Upper lobe of left lung (tissue), 6 donors: ENCODE data around the gene OTOP1. TPM values are rescaled to one million over a fixed set of nuclear protein-coding genes. Genes with fewer than 3 reads are reported as not detected.
"Not testable (repeated sequence)": the region's sequence is repeated elsewhere in the genome, so short reads cannot be mapped to it uniquely, and the experiment has no call there.

Experiments
- ATAC-seq, 2 donors: fragments of 200-7000 bp; cut with Tn5 transposase; one replicate each; pipeline ENCODE4 v1.9.1; 2022; ENCODE audit warnings: mild to moderate bottlenecking in 2 of 2, moderate library complexity in 2 of 2; ENCODE audit not compliant: low FRiP score in 2 of 2
- DNase-seq, 2 donors: peaks; one replicate each; pipeline ENCODE4 v3.0.0-alpha.2; 2019 to 2020
- H3K27ac ChIP-seq, 4 donors: fragments of 200-600 bp; sonication (generic); one replicate each; pipeline ENCODE4 v1.5.1; 2016 to 2019
- H3K27me3 ChIP-seq, 4 donors: fragments of 200-600 bp; sonication (generic); one replicate each; pipeline ENCODE4 v1.5.1; 2017 to 2019
- H3K36me3 ChIP-seq, 4 donors: fragments of 200-600 bp; sonication (generic); one replicate each; pipeline ENCODE4 v1.5.1; 2016 to 2019
- H3K4me1 ChIP-seq, 4 donors: fragments of 200-600 bp; sonication (generic); one replicate each; pipeline ENCODE4 v1.5.1; 2018 to 2019
- H3K4me3 ChIP-seq, 4 donors: fragments of 200-600 bp; sonication (generic); one replicate each; pipeline ENCODE4 v1.5.1; 2017 to 2019; ENCODE audit warnings: mild to moderate bottlenecking in 2 of 4, moderate library complexity in 1 of 4
- H3K9me3 ChIP-seq, 4 donors: fragments of 200-600 bp; sonication (generic); one replicate each; pipeline ENCODE4 v1.5.1; 2018 to 2019
- CTCF ChIP-seq, 6 experiments: fragments of 450-650 bp in 4 of 6; fragments of 200-600 bp in 2 of 6; sonication (generic) in 2 of 6; IDR thresholded peaks; one replicate each; pipeline ENCODE4 v1.5.1; 2016 to 2019; ENCODE audit warnings: antibody characterized with exemption in 6 of 6
- EP300 ChIP-seq, 4 donors: sonication (generic); formaldehyde crosslinking; IDR thresholded peaks; one replicate each; pipeline ENCODE4 v1.5.1; 2017; ENCODE audit warnings: antibody characterized with exemption in 4 of 4, control low read depth in 2 of 4
- POLR2A ChIP-seq, 4 donors: fragments of 450-650 bp; IDR thresholded peaks; one replicate each; pipeline ENCODE4 v1.5.1; 2016 to 2017; ENCODE audit warnings: antibody characterized with exemption in 4 of 4, mild to moderate bottlenecking in 2 of 4
- POLR2AphosphoS5 ChIP-seq, 2 donors: sonication (generic); formaldehyde crosslinking; IDR thresholded peaks; one replicate each; pipeline ENCODE4 v1.5.1; 2017; ENCODE audit warnings: antibody characterized with exemption in 2 of 2
- WGBS, 2 donors: methylation state at CpG; one replicate each; pipeline ENCODE4 v1.1.5; 2017 to 2018; 5-methylcytosine and 5-hydroxymethylcytosine counted together
- total RNA-seq, 6 donors: library from RNA; depleted of rRNA in 4 of 6; stranded (reverse); fragments of >200 nt in 4 of 6; gene quantifications; one replicate each; pipeline versions ENCODE4 v1.1.0 to v1.2.1, GENCODE V29; 2016 to 2021
- donor health status: DM: no; HTN: no; CAD: no; lungs with moderate emphysema.
- donor health status: DM: no; HTN: yes; CAD: no; lungs with severe emphysema.

OTOP1 gene
- total RNA-seq, 6 donors from 2014 or later = not detected

DNA sequence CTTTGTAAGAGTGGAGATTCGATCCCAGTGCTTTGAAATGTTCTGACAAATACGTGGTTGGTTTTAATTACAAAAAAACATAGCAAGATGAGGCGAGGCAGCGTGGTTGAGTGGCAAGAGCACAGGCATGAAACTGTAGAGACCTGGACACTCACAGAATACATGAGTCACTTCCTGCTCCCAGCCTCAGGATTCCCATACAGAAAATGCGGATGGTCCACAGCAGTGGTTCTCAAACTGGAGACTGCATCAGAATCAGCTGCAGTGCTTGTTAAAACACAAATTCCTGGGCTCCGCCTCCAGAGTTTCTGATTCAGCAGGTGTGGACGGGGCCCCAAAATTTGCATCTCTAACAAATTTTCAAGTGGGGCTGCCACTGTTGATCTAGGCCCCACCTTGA lies 10.1 kb downstream of the OTOP1 start:
- H3K4me3 ChIP-seq = no peak overlapping the region
- H3K9me3 ChIP-seq = no peaks in the 10 kb centered on the region
- ATAC-seq (no peak), DNase-seq (no peak)
- no peaks in the 10 kb centered on the region for H3K27me3 ChIP-seq
- no peaks in the 10 kb centered on the region for H3K36me3 ChIP-seq
- no peak overlapping the region for H3K27ac ChIP-seq
- no peaks in the 10 kb centered on the region for H3K4me1 ChIP-seq
- 76 to 78% methylated on average over 7 of the region's 7 CpGs for WGBS, 2 donors
- TF ChIP-seq CTCF (IDR thresholded peaks at IDR 0.05) (no peak), POLR2AphosphoS5 (IDR thresholded peaks at IDR 0.05) (no peak), EP300 (IDR thresholded peaks at IDR 0.05) (no peak), POLR2A (IDR thresholded peaks at IDR 0.05) (no peak)

DNA sequence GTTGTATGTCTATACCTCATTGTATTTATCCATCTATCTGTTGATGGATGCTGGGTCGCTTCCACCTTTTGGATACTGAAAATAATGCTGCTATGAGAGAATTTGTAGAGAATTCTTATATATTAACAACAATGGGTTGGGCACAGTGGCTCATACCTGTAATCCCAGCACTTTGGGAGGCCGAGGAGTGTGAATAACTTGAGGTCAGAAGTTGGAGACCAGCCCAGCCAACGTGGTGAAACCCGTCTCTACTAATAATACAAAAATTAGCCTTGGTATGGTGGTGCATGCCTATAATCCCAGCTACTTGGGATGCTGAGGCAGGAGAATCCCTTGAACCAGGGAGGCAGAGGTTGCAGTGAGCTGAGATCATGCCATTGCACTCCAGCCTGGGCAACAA lies 13.1 kb downstream of the OTOP1 start:
- not testable (repeated sequence) for H3K27me3 ChIP-seq, H3K9me3 ChIP-seq, ATAC-seq, H3K27ac ChIP-seq, DNase-seq, H3K4me3 ChIP-seq, H3K4me1 ChIP-seq, H3K36me3 ChIP-seq
- WGBS, 2 donors = 60 to 73% methylated on average over 4 of the region's 4 CpGs

DNA sequence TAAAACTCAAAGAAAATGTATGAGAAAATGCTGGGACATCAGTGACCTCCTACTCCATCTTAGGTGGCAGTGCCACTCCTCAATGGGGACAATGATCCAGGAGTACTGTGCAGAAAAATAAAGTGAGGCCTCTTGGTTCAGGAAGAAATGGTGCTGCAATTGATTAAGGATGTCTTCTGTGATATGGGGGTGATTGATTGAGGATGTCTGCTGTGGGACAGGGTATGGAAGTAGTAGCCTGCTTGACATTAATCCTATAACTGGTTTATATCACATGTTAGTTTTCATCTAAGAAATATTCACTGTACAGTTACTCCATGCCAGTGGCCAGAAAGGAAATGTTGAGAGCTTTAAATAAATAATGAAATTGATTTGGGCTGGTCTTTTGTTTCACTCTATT lies 20.5 kb downstream of the OTOP1 start:
- DNase-seq (no peak), ATAC-seq (no peak)
- no peak for TF ChIP-seq EP300 (IDR thresholded peaks at IDR 0.05)
- no peak for TF ChIP-seq POLR2AphosphoS5 (IDR thresholded peaks at IDR 0.05)
- no peak for TF ChIP-seq POLR2A (IDR thresholded peaks at IDR 0.05)
- TF ChIP-seq CTCF (IDR thresholded peaks at IDR 0.05) = no peak
- Histone ChIP-seq H3K36me3 (no peaks in the 10 kb centered on the region), H3K4me1 (no peaks in the 10 kb centered on the region), H3K27ac (no peak overlapping the region), H3K9me3 (no peaks in the 10 kb centered on the region), H3K4me3 (no peak overlapping the region), H3K27me3 (no peaks in the 10 kb centered on the region)

DNA sequence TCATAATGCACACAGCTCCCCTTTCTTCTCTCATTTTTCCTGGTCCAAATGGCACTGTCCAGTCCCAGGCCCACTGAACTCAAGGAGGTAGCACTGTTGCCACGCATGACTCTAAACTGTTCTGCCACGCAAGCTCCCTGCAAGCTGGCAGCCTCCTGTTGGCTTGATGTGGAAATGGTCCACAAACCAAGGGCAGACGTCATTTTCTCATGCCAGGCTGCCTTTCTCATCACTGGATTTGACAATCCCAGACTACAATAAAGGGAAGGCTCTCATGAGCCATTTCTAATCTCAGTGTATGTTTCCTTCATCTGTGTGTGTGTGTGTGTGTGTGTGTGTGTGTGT lies 22.4 kb downstream of the OTOP1 start:
- Histone ChIP-seq H3K9me3 (no peaks in the 10 kb centered on the region), H3K4me1 (no peaks in the 10 kb centered on the region), H3K27ac (no peak overlapping the region), H3K36me3 (no peaks in the 10 kb centered on the region), H3K27me3 (no peaks in the 10 kb centered on the region), H3K4me3 (no peak overlapping the region)
- ATAC-seq = no peak
- no peak for DNase-seq
- WGBS, 2 donors = 68 to 76% methylated on average over 3 of the region's 3 CpGs
- TF ChIP-seq POLR2AphosphoS5 (IDR thresholded peaks at IDR 0.05) (no peak), CTCF (IDR thresholded peaks at IDR 0.05) (no peak), POLR2A (IDR thresholded peaks at IDR 0.05) (no peak), EP300 (IDR thresholded peaks at IDR 0.05) (no peak)

- TF ChIP-seq POLR2AphosphoS5 (IDR thresholded peaks at IDR 0.05) = no peak
- no peak for TF ChIP-seq POLR2A (IDR thresholded peaks at IDR 0.05)
- TF ChIP-seq CTCF (IDR thresholded peaks at IDR 0.05) = no peak
- TF ChIP-seq EP300 (IDR thresholded peaks at IDR 0.05) = no peak
- 75 to 79% methylated on average over 10 of the region's 10 CpGs for WGBS, 2 donors
- Histone ChIP-seq H3K27me3 (no peaks in the 10 kb centered on the region), H3K27ac (no peak overlapping the region), H3K36me3 (no peaks in the 10 kb centered on the region), H3K9me3 (no peaks in the 10 kb centered on the region), H3K4me3 (no peak overlapping the region), H3K4me1 (no peaks in the 10 kb centered on the region)
- DNase-seq = no peak
- ATAC-seq = no peak
Observed at GRCh38 chr4:4203688-4204400, 22.9 kb downstream of the OTOP1 start.
